T-cell (primary cell): Measurements from ENCODE around the gene RPTOR. TPM values are rescaled to one million over a fixed set of nuclear protein-coding genes. Genes with fewer than 3 reads are reported as not detected.

ENCODE experiments used
- ATAC-seq, 4 experiments: fragments of 200-7000 bp in 3 of 4; fragments of 150-1000 bp in 1 of 4; cut with Tn5 transposase; replicated peaks in 1 of 4; 1 replicate in 3 of 4; 2 replicates in 1 of 4; pipeline ENCODE4 v1.10.0; 2021; ENCODE audit warnings: moderate library complexity in 3 of 4, mild to moderate bottlenecking in 2 of 4, moderate number of reproducible peaks in 1 of 4
- CTCF ChIA-PET, 2 donors: fragments of 300-600 bp; sonication (Branson Sonifier 250); formaldehyde crosslinking; loops; one replicate each; lab custom pipeline; 2022; ENCODE audit warnings: antibody characterized with exemption in 2 of 2; lab: Charles Lee
- POLR2A ChIA-PET, 2 donors: fragments of 300-600 bp; sonication (Branson Sonifier 250); formaldehyde crosslinking; loops; one replicate each; lab custom pipeline; 2022; ENCODE audit warnings: antibody characterized with exemption in 2 of 2; lab: Charles Lee
- DNase-seq, 35 experiments: peaks; one replicate each; pipeline versions ENCODE4 v3.0.0 to v3.0.0-alpha.2; 2013 to 2023
- H3K27ac ChIP-seq: one replicate; pipeline ENCODE4 v1.5.1; 2013; ENCODE audit warnings: low read length
- H3K27me3 ChIP-seq, 2 experiments: replicated peaks in 1 of 2; 1 replicate in 1 of 2; 2 replicates in 1 of 2; pipeline versions ENCODE4 v1.6.1 to v1.7.0; 2013; ENCODE audit warnings: low read length in 1 of 2, mixed read lengths in 1 of 2; ENCODE audit not compliant: control insufficient read depth in 2 of 2, insufficient read depth in 2 of 2; ENCODE audit errors: extremely low read depth in 1 of 2
- H3K36me3 ChIP-seq, 2 donors: 1 replicate in 1 of 2; 2 replicates in 1 of 2; pipeline versions ENCODE4 v1.6.1 to v1.7.0; 2013; ENCODE audit warnings: low read length in 1 of 2; ENCODE audit not compliant: control insufficient read depth in 2 of 2, insufficient read depth in 1 of 2; ENCODE audit errors: extremely low read depth in 1 of 2
- H3K4me1 ChIP-seq, 2 experiments: 1 replicate in 1 of 2; 2 replicates in 1 of 2; pipeline versions ENCODE4 v1.6.1 to v1.7.0; 2013; ENCODE audit warnings: low read length in 2 of 2, mixed read lengths in 1 of 2; ENCODE audit not compliant: insufficient read depth in 2 of 2, control insufficient read depth in 1 of 2; ENCODE audit errors: extremely low read depth in 1 of 2
- H3K4me3 ChIP-seq, 2 donors: 1 replicate in 1 of 2; 2 replicates in 1 of 2; pipeline versions ENCODE4 v1.5.1 to v1.7.0; 2013; ENCODE audit warnings: mild to moderate bottlenecking in 2 of 2, low read length in 1 of 2, moderate library complexity in 1 of 2; ENCODE audit not compliant: control insufficient read depth in 1 of 2; ENCODE audit errors: extremely low read depth in 1 of 2
- H3K9me3 ChIP-seq: 2 replicates; pipeline ENCODE4 v1.7.0; 2013
- H3K27ac Mint-ChIP-seq, 2 donors: one replicate each; pipeline ENCODE4 v1.8.0; 2020 to 2021; ENCODE audit warnings: mild to moderate bottlenecking in 2 of 2, mixed read lengths in 2 of 2
- H3K27me3 Mint-ChIP-seq, 2 donors: one replicate each; pipeline ENCODE4 v1.8.0; 2021 to 2022; ENCODE audit warnings: mixed read lengths in 2 of 2
- H3K36me3 Mint-ChIP-seq: one replicate; pipeline ENCODE4 v1.8.0; 2021; ENCODE audit warnings: mixed read lengths
- H3K4me1 Mint-ChIP-seq, 3 donors: one replicate each; pipeline ENCODE4 v1.8.0; 2020 to 2022; ENCODE audit warnings: mixed read lengths in 3 of 3, mild to moderate bottlenecking in 1 of 3
- H3K4me3 Mint-ChIP-seq, 3 donors: one replicate each; pipeline ENCODE4 v1.8.0; 2020 to 2022; ENCODE audit warnings: mild to moderate bottlenecking in 3 of 3, mixed read lengths in 3 of 3, moderate library complexity in 3 of 3
- H3K9me3 Mint-ChIP-seq, 3 donors: one replicate each; pipeline ENCODE4 v1.8.0; 2020 to 2022; ENCODE audit warnings: mixed read lengths in 3 of 3
- WGBS: methylation state at CpG from one replicate; pipeline ENCODE4 v1.1.5; 2013; ENCODE audit warnings: missing lambda C conversion rate; ENCODE audit not compliant: insufficient coverage; 5-methylcytosine and 5-hydroxymethylcytosine counted together
- total RNA-seq, 35 experiments: library from RNA in 6 of 35; stranded (reverse) in 6 of 35; fragments of 120-200 nt in 1 of 35; gene quantifications; one replicate each; pipeline versions ENCODE4 v1.2.1 to v1.2.4 and lab custom pipeline; 2013 to 2026

Gene RPTOR
- total RNA-seq, 5 donors from 2014 or later (not counting 1 experiment from before 2014, with no cell fraction given): 59.4 to 76.8 (median 71.4) TPM

- H3K36me3 ChIP-seq: no peaks in the 10 kb centered on the region
- WGBS: 87% methylated on average over 11 of the region's 11 CpGs
- H3K27me3 ChIP-seq: peaks cover 0 to 31% of the 10 kb centered on the region in 2 experiments
- Mint-ChIP-seq H3K4me3 (peak overlapping the region; percentile 9 to 79 (median 77)), H3K4me1 (peaks cover 21 to 35% (median 21%) of the 10 kb centered on the region in 3 donors), H3K36me3 (no peaks in the 10 kb centered on the region), H3K9me3 (no peaks in the 10 kb centered on the region), H3K27ac (no peak overlapping the region), H3K27me3 (no peaks in the 10 kb centered on the region)
- ChIA-PET POLR2A (no interaction called here), CTCF (interaction anchor here in 1 of 2 donors (1.0 to 1.6 kb wide), 2 partner anchors 60 to 112 kb away, joined by 3 to 6 read pairs; no protein-coding TSS in a partner anchor)
- no peaks in the 10 kb centered on the region for H3K9me3 ChIP-seq
- DNase-seq (no peak), ATAC-seq (no peak)
- no peak overlapping the region for H3K27ac ChIP-seq
- peaks cover 2 to 42% of the 10 kb centered on the region in 2 experiments for H3K4me1 ChIP-seq
- H3K4me3 ChIP-seq: no peak overlapping the region
Observed at GRCh38 chr17:80989586-80989913, 444.9 kb downstream of the RPTOR start.

GRCh38 chr17:80990921-80991644 lies 446.4 kb downstream of the RPTOR start:
- H3K27me3 Mint-ChIP-seq: no peaks in the 10 kb centered on the region
- ATAC-seq: peak; percentile 43 to 72 (median 58)
- peak overlapping the region; percentile 75 to 79 (median 77) for H3K4me3 Mint-ChIP-seq
- peak overlapping the region; percentile 74 to 75 for H3K27ac Mint-ChIP-seq
- 64% methylated on average over 15 of the region's 22 CpGs for WGBS
- CTCF ChIA-PET: interaction anchor here in 1 of 2 donors (0.6 to 0.7 kb wide), 2 partner anchors 762 to 1838 kb away, joined by 4 to 5 read pairs; no protein-coding TSS in a partner anchor
- POLR2A ChIA-PET: no interaction called here
- DNase-seq: no peak
- H3K36me3 Mint-ChIP-seq: peaks cover 7% of the 10 kb centered on the region
- Histone ChIP-seq H3K9me3 (no peaks in the 10 kb centered on the region), H3K4me3 (peak overlapping the region; percentile 57 to 84), H3K4me1 (peaks cover 2 to 42% of the 10 kb centered on the region in 2 experiments), H3K36me3 (peaks cover 8 to 11% of the 10 kb centered on the region in 2 donors), H3K27me3 (peaks cover 0 to 29% of the 10 kb centered on the region in 2 experiments), H3K27ac (no peak overlapping the region)
- peaks cover 21 to 35% (median 21%) of the 10 kb centered on the region in 3 donors for H3K4me1 Mint-ChIP-seq
- no peaks in the 10 kb centered on the region for H3K9me3 Mint-ChIP-seq

- Mint-ChIP-seq H3K36me3 (peaks cover 11% of the 10 kb centered on the region), H3K27ac (peak within 1 kb of the TSS; percentile 74 to 75), H3K4me3 (peak within 1 kb of the TSS; percentile 75 to 79 (median 77)), H3K27me3 (no peaks in the 10 kb centered on the region), H3K9me3 (no peaks in the 10 kb centered on the region), H3K4me1 (peaks cover 21 to 35% (median 21%) of the 10 kb centered on the region in 3 donors)
- DNase-seq (peak in 34 of 35 experiments; percentile 46 to 81 (median 61)), ATAC-seq (peak; percentile 66 to 75 (median 71))
- H3K4me3 ChIP-seq: peak within 1 kb of the TSS; percentile 57 to 84
- H3K4me1 ChIP-seq: peaks cover 2 to 42% of the 10 kb centered on the region in 2 experiments
- POLR2A ChIA-PET: no interaction called here
- peaks cover 13 to 15% of the 10 kb centered on the region in 2 donors for H3K36me3 ChIP-seq
- no peak within 1 kb of the TSS for H3K27ac ChIP-seq
- H3K27me3 ChIP-seq: peaks cover 0 to 28% of the 10 kb centered on the region in 2 experiments
- under 1% methylated on average over 66 of the region's 66 CpGs for WGBS
- CTCF ChIA-PET: interaction anchor here in 1 of 2 donors (0.7 kb wide), 1 partner anchor 763 kb away, joined by 4 read pairs; no protein-coding TSS in a partner anchor
- no peaks in the 10 kb centered on the region for H3K9me3 ChIP-seq
Observed at GRCh38 chr17:80991645-80992076, 447.0 kb downstream of the RPTOR start, which contains the start of gene CHMP6. Gene CHMP6, plus strand, starts transcription at chr17:80991841. Its CDS starts 78 bp downstream, at chr17:80991919.

GRCh38 chr17:80992077-80992947 lies 447.7 kb downstream of the RPTOR start:
- no peaks in the 10 kb centered on the region for H3K9me3 Mint-ChIP-seq
- peaks cover 0 to 22% of the 10 kb centered on the region in 2 experiments for H3K27me3 ChIP-seq
- H3K36me3 ChIP-seq: peaks cover 18 to 21% of the 10 kb centered on the region in 2 donors
- H3K9me3 ChIP-seq: no peaks in the 10 kb centered on the region
- H3K27me3 Mint-ChIP-seq: no peaks in the 10 kb centered on the region
- 2% methylated on average over 76 of the region's 90 CpGs for WGBS
- peak overlapping the region; percentile 73 to 77 (median 77) for H3K4me3 Mint-ChIP-seq
- H3K36me3 Mint-ChIP-seq: peaks cover 11% of the 10 kb centered on the region
- peaks cover 21 to 35% (median 21%) of the 10 kb centered on the region in 3 donors for H3K4me1 Mint-ChIP-seq
- peak overlapping the region; percentile 57 to 84 for H3K4me3 ChIP-seq
- peaks cover 2 to 42% of the 10 kb centered on the region in 2 experiments for H3K4me1 ChIP-seq
- H3K27ac ChIP-seq: no peak overlapping the region
- POLR2A ChIA-PET: no interaction called here
- peak overlapping the region; percentile 49 to 73 for H3K27ac Mint-ChIP-seq
- ATAC-seq: peak; percentile 16 to 47 (median 36)
- CTCF ChIA-PET: interaction anchor here in 1 of 2 donors (0.7 kb wide), 1 partner anchor 763 kb away, joined by 4 read pairs; no protein-coding TSS in a partner anchor
- no peak for DNase-seq

DNA sequence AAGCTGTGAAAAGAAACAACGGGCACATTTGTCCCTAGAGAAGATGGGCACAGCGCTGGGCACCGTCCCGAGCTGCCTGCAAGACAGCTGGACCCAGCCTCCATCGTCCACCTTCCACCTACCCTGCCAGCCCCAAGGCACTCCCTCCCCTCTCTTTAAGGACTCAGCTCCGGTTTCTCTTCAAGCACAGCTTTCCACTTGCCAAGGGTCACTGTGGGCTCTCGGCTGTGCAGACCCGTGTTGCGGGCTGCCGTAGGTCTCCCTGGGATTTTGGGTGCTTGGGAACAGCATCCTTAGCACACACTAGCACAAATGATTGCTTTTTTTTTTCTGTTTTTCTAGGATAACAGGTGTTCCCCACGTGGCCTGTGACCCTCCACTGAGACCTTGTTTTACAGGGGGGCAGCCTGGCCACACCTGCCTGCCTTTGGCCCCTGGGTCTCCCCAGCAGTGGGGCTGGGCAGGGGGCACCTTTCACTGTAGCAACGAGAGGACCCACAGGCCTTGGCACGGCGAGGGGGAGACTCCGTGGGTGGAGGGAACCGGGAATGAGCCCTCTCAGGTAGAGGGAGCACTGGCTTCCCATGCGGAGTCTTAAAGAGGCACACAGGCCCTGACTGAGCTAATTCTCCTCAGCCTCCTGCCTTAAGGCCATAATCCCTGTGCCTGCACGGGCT lies 448.4 kb downstream of the RPTOR start:
- H3K4me3 Mint-ChIP-seq: peak overlapping the region; percentile 70 to 77 (median 73)
- no peak for ATAC-seq
- H3K36me3 Mint-ChIP-seq: peaks cover 11% of the 10 kb centered on the region
- DNase-seq: no peak
- no peak overlapping the region for H3K27ac ChIP-seq
- no peaks in the 10 kb centered on the region for H3K9me3 ChIP-seq
- H3K36me3 ChIP-seq: peaks cover 25 to 29% of the 10 kb centered on the region in 2 donors
- peak overlapping the region; percentile 49 to 73 for H3K27ac Mint-ChIP-seq
- no peaks in the 10 kb centered on the region for H3K9me3 Mint-ChIP-seq
- H3K27me3 ChIP-seq: peaks cover 0 to 16% of the 10 kb centered on the region in 2 experiments
- H3K4me1 Mint-ChIP-seq: peaks cover 21 to 32% (median 21%) of the 10 kb centered on the region in 3 donors
- WGBS: 95% methylated on average over 10 of the region's 18 CpGs
- peaks cover 2 to 42% of the 10 kb centered on the region in 2 experiments for H3K4me1 ChIP-seq
- H3K4me3 ChIP-seq: no peak overlapping the region
- POLR2A ChIA-PET: no interaction called here
- H3K27me3 Mint-ChIP-seq: no peaks in the 10 kb centered on the region
- CTCF ChIA-PET: no interaction called here
